ENCODE data around the gene CTSD.

CTSD gene

GRCh38 chr11:1733009-1733715, 30.6 kb downstream of the CTSD start:
- Histone ChIP-seq H3K4me3 (ENCODE audit: low read length) (no peak overlapping the region), H3K4me1 (ENCODE audit: control insufficient read depth, insufficient read depth, low read length) (no peaks in the 10 kb centered on the region), H3K9ac (ENCODE audit: low read length) (no peak overlapping the region), H3K9me3 (ENCODE audit: control insufficient read depth, low read length) (peaks cover 14% of the 10 kb centered on the region), H3K36me3 (ENCODE audit: control insufficient read depth, insufficient read depth, low read length) (no peaks in the 10 kb centered on the region), H3K27me3 (ENCODE audit: control insufficient read depth, insufficient read depth, low read length) (peaks cover 41% of the 10 kb centered on the region)

GRCh38 chr11:1732418-1733008, 31.2 kb downstream of the CTSD start:
- Histone ChIP-seq H3K9ac (ENCODE audit: low read length) (no peak overlapping the region), H3K27me3 (ENCODE audit: control insufficient read depth, insufficient read depth, low read length) (peaks cover 41% of the 10 kb centered on the region), H3K4me1 (ENCODE audit: control insufficient read depth, insufficient read depth, low read length) (no peaks in the 10 kb centered on the region)

DNA sequence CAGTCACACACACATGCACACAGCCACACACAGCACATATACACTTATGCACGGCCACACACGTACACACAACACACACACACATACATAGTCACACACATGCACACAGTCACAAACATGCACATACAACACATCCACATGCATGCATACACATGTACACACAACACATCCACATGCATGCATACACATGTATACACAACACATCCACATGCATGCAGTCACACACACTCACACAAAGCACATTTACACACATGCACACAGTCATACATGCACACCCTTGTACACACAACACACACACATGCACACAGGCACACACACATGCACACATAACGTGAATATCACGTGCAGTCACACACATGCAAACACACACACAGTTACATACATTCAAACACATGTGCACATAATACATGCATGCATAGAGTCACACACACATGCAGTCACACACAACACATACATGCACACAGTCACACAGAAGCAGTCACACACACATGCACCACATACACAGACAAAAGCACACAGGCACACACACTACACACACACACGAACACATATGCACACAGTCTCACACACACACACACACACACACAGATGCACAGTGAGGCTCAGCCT, 32.2 kb downstream of the CTSD start:
- Histone ChIP-seq H3K9ac (ENCODE audit: low read length) (no peak overlapping the region), H3K4me3 (ENCODE audit: low read length) (no peak overlapping the region), H3K36me3 (ENCODE audit: control insufficient read depth, insufficient read depth, low read length) (no peaks in the 10 kb centered on the region), H3K27me3 (ENCODE audit: control insufficient read depth, insufficient read depth, low read length) (peaks cover 41% of the 10 kb centered on the region), H3K4me1 (ENCODE audit: control insufficient read depth, insufficient read depth, low read length) (no peaks in the 10 kb centered on the region), H3K9me3 (ENCODE audit: control insufficient read depth, low read length) (peaks cover 7% of the 10 kb centered on the region)

More at GRCh38 chr11:1732418-1733008, 31.2 kb downstream of the CTSD start:
- H3K9me3 ChIP-seq (ENCODE audit: control insufficient read depth, low read length), result peaks cover 13% of the 10 kb centered on the region
- no peak overlapping the region for H3K4me3 ChIP-seq (ENCODE audit: low read length)
- no peaks in the 10 kb centered on the region for H3K36me3 ChIP-seq (ENCODE audit: control insufficient read depth, insufficient read depth, low read length)

- Histone ChIP-seq H3K36me3 (ENCODE audit: control insufficient read depth, insufficient read depth, low read length) (no peaks in the 10 kb centered on the region), H3K4me3 (ENCODE audit: low read length) (no peak overlapping the region), H3K9ac (ENCODE audit: low read length) (no peak overlapping the region), H3K27me3 (ENCODE audit: control insufficient read depth, insufficient read depth, low read length) (peaks cover 37% of the 10 kb centered on the region), H3K9me3 (ENCODE audit: control insufficient read depth, low read length) (no peaks in the 10 kb centered on the region), H3K4me1 (ENCODE audit: control insufficient read depth, insufficient read depth, low read length) (no peaks in the 10 kb centered on the region)
Measured at GRCh38 chr11:1730059-1730629, 33.6 kb downstream of the CTSD start.

DNA sequence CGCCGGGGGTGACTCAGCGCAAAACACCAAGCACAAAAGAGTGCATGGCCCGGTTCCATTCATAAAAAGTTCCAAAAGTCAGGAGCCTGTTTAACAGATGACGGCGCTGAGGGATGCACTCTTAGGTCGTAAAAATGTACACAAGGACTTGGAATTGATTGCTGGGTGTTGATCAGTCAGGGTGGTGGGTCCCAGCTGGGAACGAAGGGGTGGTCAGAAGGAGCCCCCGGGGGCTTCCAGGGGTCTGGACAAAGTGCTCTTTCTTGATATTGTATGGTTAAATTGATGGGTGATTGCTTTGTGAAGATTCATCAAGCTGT, 34.1 kb downstream of the CTSD start:
- Histone ChIP-seq H3K9me3 (ENCODE audit: control insufficient read depth, low read length) (no peaks in the 10 kb centered on the region), H3K27me3 (ENCODE audit: control insufficient read depth, insufficient read depth, low read length) (peaks cover 33% of the 10 kb centered on the region), H3K36me3 (ENCODE audit: control insufficient read depth, insufficient read depth, low read length) (no peaks in the 10 kb centered on the region), H3K4me3 (ENCODE audit: low read length) (no peak overlapping the region), H3K4me1 (ENCODE audit: control insufficient read depth, insufficient read depth, low read length) (no peaks in the 10 kb centered on the region), H3K9ac (ENCODE audit: low read length) (no peak overlapping the region)

DNA sequence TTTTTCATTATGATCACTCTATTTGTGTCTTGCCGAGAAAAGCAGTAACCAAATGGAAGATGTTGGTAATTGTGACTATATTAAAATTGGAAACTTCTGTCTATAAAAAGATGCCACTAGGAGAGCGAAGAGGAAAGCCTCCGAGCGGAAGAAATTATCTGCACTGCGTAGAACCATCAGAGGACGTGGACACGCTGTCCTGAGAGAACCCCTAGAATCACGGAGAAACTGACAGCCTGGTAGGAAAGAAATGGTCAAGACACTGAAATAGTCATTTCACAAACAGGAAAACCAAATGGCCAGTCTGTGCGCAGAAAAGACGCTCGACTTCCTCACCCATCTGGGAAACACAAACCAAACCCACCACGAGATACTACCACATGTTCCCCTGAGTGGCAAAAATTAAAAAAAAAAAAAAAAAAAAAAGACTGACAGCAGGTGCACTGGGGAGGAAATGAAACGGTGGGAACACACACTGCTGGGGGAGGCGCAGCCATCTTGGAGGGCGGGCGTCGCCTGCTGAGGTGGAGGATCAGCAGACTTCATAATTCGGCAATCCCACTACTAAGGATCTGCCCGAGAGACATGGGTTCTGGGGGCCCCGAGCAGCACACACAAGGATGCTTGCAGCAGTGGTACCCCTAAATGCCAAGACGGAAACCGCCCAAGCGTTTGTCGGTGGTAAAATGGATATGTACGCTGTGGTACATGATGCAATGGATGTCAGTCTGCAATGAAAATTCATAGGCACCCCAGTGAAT, 34.6 kb downstream of the CTSD start:
- H3K36me3 ChIP-seq (ENCODE audit: control insufficient read depth, insufficient read depth, low read length), result no peaks in the 10 kb centered on the region
- H3K27me3 ChIP-seq (ENCODE audit: control insufficient read depth, insufficient read depth, low read length), result peaks cover 32% of the 10 kb centered on the region
- no peak overlapping the region for H3K4me3 ChIP-seq (ENCODE audit: low read length)
- no peaks in the 10 kb centered on the region for H3K9me3 ChIP-seq (ENCODE audit: control insufficient read depth, low read length)
- H3K4me1 ChIP-seq (ENCODE audit: control insufficient read depth, insufficient read depth, low read length), result no peaks in the 10 kb centered on the region
- no peak overlapping the region for H3K9ac ChIP-seq (ENCODE audit: low read length)

DNA sequence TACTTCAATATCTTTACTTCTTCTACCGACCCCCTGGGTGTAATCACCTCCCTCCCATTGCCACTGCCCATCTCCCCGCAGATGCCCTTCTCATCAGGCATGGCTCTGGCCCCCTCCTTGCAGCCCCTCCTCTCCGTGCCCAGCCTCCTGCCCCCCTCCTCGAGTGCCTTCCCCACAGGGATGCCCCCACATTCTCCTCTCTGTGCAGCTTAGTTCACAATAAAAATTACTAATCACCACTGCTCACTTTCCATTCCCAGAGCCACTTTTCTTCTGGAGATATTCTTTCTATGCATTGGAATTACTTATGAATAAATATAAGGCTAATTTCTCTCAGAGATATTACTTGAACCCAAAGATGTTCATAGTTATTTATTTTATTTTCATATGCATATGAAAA, 35.4 kb downstream of the CTSD start:
- H3K9me3 ChIP-seq (ENCODE audit: control insufficient read depth, low read length), result no peaks in the 10 kb centered on the region
- H3K9ac ChIP-seq (ENCODE audit: low read length), result no peak overlapping the region
- H3K36me3 ChIP-seq (ENCODE audit: control insufficient read depth, insufficient read depth, low read length), result no peaks in the 10 kb centered on the region
- no peak overlapping the region for H3K4me3 ChIP-seq (ENCODE audit: low read length)
- H3K27me3 ChIP-seq (ENCODE audit: control insufficient read depth, insufficient read depth, low read length), result peaks cover 29% of the 10 kb centered on the region
- no peaks in the 10 kb centered on the region for H3K4me1 ChIP-seq (ENCODE audit: control insufficient read depth, insufficient read depth, low read length)

DNA sequence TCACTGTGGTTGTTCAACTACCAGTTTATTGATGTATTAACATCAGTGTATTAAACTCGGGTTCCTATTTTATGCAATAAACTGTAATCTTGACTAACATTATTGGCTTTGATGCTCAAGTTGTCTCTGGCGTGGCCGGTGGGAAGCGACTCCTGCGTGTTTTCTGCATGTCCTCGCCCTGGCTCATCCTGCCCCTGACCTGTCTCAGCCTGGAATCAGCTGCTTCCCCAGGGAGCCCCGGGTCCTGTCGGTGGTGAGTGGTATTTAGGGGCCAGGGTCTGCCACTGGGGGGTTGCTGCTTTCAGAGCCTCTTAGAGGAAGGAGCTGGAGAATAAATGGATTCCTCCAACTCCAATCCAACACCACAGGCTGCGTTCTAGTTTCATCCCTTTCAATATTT, 35.9 kb downstream of the CTSD start:
- Histone ChIP-seq H3K9me3 (ENCODE audit: control insufficient read depth, low read length) (no peaks in the 10 kb centered on the region), H3K36me3 (ENCODE audit: control insufficient read depth, insufficient read depth, low read length) (no peaks in the 10 kb centered on the region), H3K27me3 (ENCODE audit: control insufficient read depth, insufficient read depth, low read length) (peaks cover 25% of the 10 kb centered on the region), H3K9ac (ENCODE audit: low read length) (no peak overlapping the region), H3K4me1 (ENCODE audit: control insufficient read depth, insufficient read depth, low read length) (no peaks in the 10 kb centered on the region), H3K4me3 (ENCODE audit: low read length) (no peak overlapping the region)

DNA sequence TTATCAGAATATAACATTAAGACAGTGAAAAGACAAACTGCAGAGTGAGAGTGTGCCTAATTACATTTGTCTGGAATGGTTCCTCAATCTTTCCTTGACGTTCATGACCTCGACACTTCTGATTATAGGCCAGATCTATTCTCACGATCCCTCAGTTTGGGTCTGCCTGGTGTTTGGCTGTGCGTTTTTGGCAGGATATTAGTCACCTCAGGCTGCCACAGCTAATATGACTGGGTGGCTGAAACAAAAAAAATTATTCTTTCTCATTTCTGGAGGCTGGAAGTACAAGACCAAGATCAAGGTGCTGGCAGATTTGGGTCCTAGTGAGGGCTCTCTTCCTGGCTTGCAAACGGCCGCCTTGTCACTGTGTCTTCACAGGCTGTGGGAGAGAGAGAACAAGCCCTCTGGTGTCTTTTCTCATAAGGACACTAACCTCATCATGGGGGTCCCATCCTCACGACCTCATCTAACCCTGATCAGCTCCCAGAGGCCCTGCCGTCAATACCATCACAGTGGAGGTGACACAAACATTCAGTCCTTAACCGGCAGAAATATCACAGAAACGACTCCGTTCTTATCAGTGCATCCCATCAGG, 36.5 kb downstream of the CTSD start:
- Histone ChIP-seq H3K27me3 (ENCODE audit: control insufficient read depth, insufficient read depth, low read length) (peaks cover 19% of the 10 kb centered on the region), H3K36me3 (ENCODE audit: control insufficient read depth, insufficient read depth, low read length) (no peaks in the 10 kb centered on the region), H3K9me3 (ENCODE audit: control insufficient read depth, low read length) (no peaks in the 10 kb centered on the region), H3K4me1 (ENCODE audit: control insufficient read depth, insufficient read depth, low read length) (no peaks in the 10 kb centered on the region), H3K4me3 (ENCODE audit: low read length) (no peak overlapping the region), H3K9ac (ENCODE audit: low read length) (no peak overlapping the region)

- H3K4me1 ChIP-seq (ENCODE audit: control insufficient read depth, insufficient read depth, low read length), result no peaks in the 10 kb centered on the region
- H3K36me3 ChIP-seq (ENCODE audit: control insufficient read depth, insufficient read depth, low read length), result no peaks in the 10 kb centered on the region
- no peaks in the 10 kb centered on the region for H3K9me3 ChIP-seq (ENCODE audit: control insufficient read depth, low read length)
- no peaks in the 10 kb centered on the region for H3K27me3 ChIP-seq (ENCODE audit: control insufficient read depth, insufficient read depth, low read length)
- H3K9ac ChIP-seq (ENCODE audit: low read length), result no peak overlapping the region
- no peak overlapping the region for H3K4me3 ChIP-seq (ENCODE audit: low read length)
Measured at GRCh38 chr11:1719781-1720180, 43.9 kb downstream of the CTSD start.

DNA sequence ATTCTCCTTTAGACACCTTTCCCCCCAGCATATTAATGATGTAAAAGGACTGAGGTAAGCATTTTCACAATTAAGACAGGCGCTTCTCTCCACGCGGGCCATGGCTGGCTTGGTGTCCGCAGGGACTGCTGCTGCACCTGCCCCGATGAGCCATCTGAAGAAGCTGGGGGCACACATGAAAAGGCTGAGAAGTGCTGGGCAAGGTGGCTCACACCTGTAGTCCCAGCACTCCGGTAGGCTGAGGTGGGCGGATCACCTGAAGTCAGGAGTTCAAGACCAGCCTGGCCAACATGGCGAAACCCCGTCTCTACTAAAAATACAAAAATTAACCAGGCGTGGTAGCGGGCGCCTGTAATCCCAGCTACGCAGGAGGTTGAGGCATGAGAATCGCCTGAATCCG, 45.4 kb downstream of the CTSD start:
- H3K4me3 ChIP-seq (ENCODE audit: low read length), result no peak overlapping the region
- H3K27me3 ChIP-seq (ENCODE audit: control insufficient read depth, insufficient read depth, low read length), result no peaks in the 10 kb centered on the region
- H3K36me3 ChIP-seq (ENCODE audit: control insufficient read depth, insufficient read depth, low read length), result no peaks in the 10 kb centered on the region
- no peaks in the 10 kb centered on the region for H3K4me1 ChIP-seq (ENCODE audit: control insufficient read depth, insufficient read depth, low read length)
- H3K9ac ChIP-seq (ENCODE audit: low read length), result no peak overlapping the region
- no peaks in the 10 kb centered on the region for H3K9me3 ChIP-seq (ENCODE audit: control insufficient read depth, low read length)

All from mucosa of stomach (tissue), 1 donor.